Fibroblast of the aortic adventitia (primary cell): ENCODE results near the gene SNCG. TPM values are rescaled to one million over a fixed set of nuclear protein-coding genes. Genes with fewer than 3 reads are reported as not detected.

ENCODE experiments used
- DNase-seq: peaks from one replicate; pipeline ENCODE4 v3.0.0-alpha.2; 2010; ENCODE audit warnings: low read depth
- H3K4me3 ChIP-seq: 2 replicates; pipeline ENCODE4 v1.5.1; 2011; ENCODE audit warnings: low read depth, mild to moderate bottlenecking, control low read depth, low read length, moderate library complexity
- CTCF ChIP-seq: IDR thresholded peaks from 2 replicates; pipeline ENCODE4 v1.5.1; 2011; ENCODE audit warnings: mild to moderate bottlenecking, low read length, control low read depth, inconsistent platforms; ENCODE audit not compliant: insufficient read depth
- total RNA-seq: library from RNA; depleted of rRNA; stranded (reverse); fragments of >200 nt; gene quantifications from 2 replicates; pipeline ENCODE4 v1.2.3, GENCODE V29; 2012; ENCODE audit warnings: low replicate concordance

Gene SNCG
- total RNA-seq, 1 donor, result 2.8 TPM

GRCh38 chr10:86967481-86967941 is 9.1 kb downstream of the SNCG start:
- no peak for DNase-seq
- H3K4me3 ChIP-seq, result peak overlapping the region; percentile 73
- TF ChIP-seq CTCF, result no peak

GRCh38 chr10:86968271-86968993 is 10.0 kb downstream of the SNCG start, which contains the start of gene ADIRF:
ADIRF (plus strand) TSS chr10:86968482; CDS start chr10:86968545, 63 bp downstream.
- H3K4me3 ChIP-seq, result peak within 1 kb of the TSS; percentile 73
- TF ChIP-seq CTCF, result no peak
- DNase-seq, result no peak

GRCh38 chr10:86968994-86969355 is 10.6 kb downstream of the SNCG start:
- DNase-seq, result no peak
- peak overlapping the region; percentile 73 for H3K4me3 ChIP-seq
- TF ChIP-seq CTCF, result no peak

GRCh38 chr10:86969421-86970041 is 11.1 kb downstream of the SNCG start:
- no peak for TF ChIP-seq CTCF
- DNase-seq, result peak; percentile 43
- peak overlapping the region; percentile 73 for H3K4me3 ChIP-seq

GRCh38 chr10:86970162-86970981 is 12.0 kb downstream of the SNCG start:
- no peak for TF ChIP-seq CTCF
- peak overlapping the region; percentile 73 for H3K4me3 ChIP-seq
- DNase-seq, result peak; percentile 67

- no peak for TF ChIP-seq CTCF
- DNase-seq, result no peak
- peak overlapping the region; percentile 73 for H3K4me3 ChIP-seq
These were observed 12.5 kb downstream of the SNCG start for GRCh38 chr10:86970982-86971231.
